Endodermal cell (in vitro differentiated cells): ENCODE measurements around the gene TXNL4B. TPM values are rescaled to one million over a fixed set of nuclear protein-coding genes. Genes with fewer than 3 reads are reported as not detected.

Experiments used
- DNase-seq: peaks from one replicate; pipeline ENCODE4 v3.0.0-alpha.2; 2017
- H3K27ac ChIP-seq: 2 replicates; pipeline ENCODE4 v1.5.1; 2013; ENCODE audit warnings: mild to moderate bottlenecking, low read depth, low read length, moderate library complexity
- H3K27me3 ChIP-seq: 2 replicates; pipeline ENCODE4 v1.6.1; 2013; ENCODE audit warnings: mild to moderate bottlenecking, low read length, moderate library complexity; ENCODE audit not compliant: insufficient read depth, control insufficient read depth, poor library complexity, severe bottlenecking
- H3K36me3 ChIP-seq: 2 replicates; pipeline ENCODE4 v1.7.0; 2013; ENCODE audit warnings: mild to moderate bottlenecking, low read length, moderate library complexity; ENCODE audit not compliant: control insufficient read depth, insufficient read depth
- H3K4me1 ChIP-seq: one replicate; pipeline ENCODE4 v1.7.0; 2013; ENCODE audit warnings: low read length; ENCODE audit not compliant: control insufficient read depth, insufficient read depth
- H3K4me3 ChIP-seq: 2 replicates; pipeline ENCODE4 v1.5.1; 2013; ENCODE audit warnings: mild to moderate bottlenecking, low read length, moderate library complexity
- H3K9ac ChIP-seq: 2 replicates; pipeline ENCODE4 v1.6.1; 2013; ENCODE audit warnings: mild to moderate bottlenecking, low read length, moderate library complexity; ENCODE audit not compliant: poor library complexity, severe bottlenecking; ENCODE audit errors: extremely low read depth
- H3K9me3 ChIP-seq: 2 replicates; pipeline ENCODE4 v1.6.1; 2013; ENCODE audit warnings: mild to moderate bottlenecking, low read length, moderate library complexity; ENCODE audit not compliant: control insufficient read depth
- H3K27ac Mint-ChIP-seq: 2 replicates; pipeline ENCODE4 v1.8.0; 2020; ENCODE audit warnings: mixed read lengths
- H3K27me3 Mint-ChIP-seq: 2 replicates; pipeline ENCODE4 v1.8.0; 2021; ENCODE audit warnings: mild to moderate bottlenecking, mixed read lengths; ENCODE audit not compliant: insufficient read depth
- H3K36me3 Mint-ChIP-seq: 2 replicates; pipeline ENCODE4 v1.8.0; 2020; ENCODE audit warnings: low read depth, mixed read lengths
- H3K4me1 Mint-ChIP-seq: 2 replicates; pipeline ENCODE4 v1.8.0; 2020; ENCODE audit warnings: mixed read lengths
- H3K4me3 Mint-ChIP-seq: 2 replicates; pipeline ENCODE4 v1.8.0; 2020; ENCODE audit warnings: mild to moderate bottlenecking, moderate library complexity, mixed read lengths
- H3K9me3 Mint-ChIP-seq: 2 replicates; pipeline ENCODE4 v1.8.0; 2020; ENCODE audit warnings: mild to moderate bottlenecking, mixed read lengths
- WGBS, 2 experiments: methylation state at CpG; one replicate each; pipeline versions ENCODE4 v1.1.5 to v1.1.7; 2013; ENCODE audit warnings: missing lambda C conversion rate in 2 of 2, mixed read lengths in 1 of 2; ENCODE audit not compliant: insufficient coverage in 1 of 2, insufficient read length in 1 of 2; 5-methylcytosine and 5-hydroxymethylcytosine counted together
- total RNA-seq, 2 donors: library from RNA; stranded (reverse); fragmentation: NEBNext Ultra II Directional in 1 of 2; extraction: Animal tissue kit (Norgen Biotek cat#: 25700) in 1 of 2; gene quantifications; 2 replicates in 1 of 2; 3 replicates in 1 of 2; pipeline ENCODE4 v1.2.1, GENCODE V29; 2021
- TF ChIP-seq, protein P1 (sequence below): fragments of 200-600 bp; sonication (generic); conservative IDR thresholded peaks from 2 replicates; pipeline ENCODE4 v1.5.0; 2021; ENCODE audit warnings: antibody characterized with exemption, mild to moderate bottlenecking

The TXNL4B gene
- total RNA-seq, 2 donors from 2014 or later, result 10.6 to 13.1 TPM

DNA sequence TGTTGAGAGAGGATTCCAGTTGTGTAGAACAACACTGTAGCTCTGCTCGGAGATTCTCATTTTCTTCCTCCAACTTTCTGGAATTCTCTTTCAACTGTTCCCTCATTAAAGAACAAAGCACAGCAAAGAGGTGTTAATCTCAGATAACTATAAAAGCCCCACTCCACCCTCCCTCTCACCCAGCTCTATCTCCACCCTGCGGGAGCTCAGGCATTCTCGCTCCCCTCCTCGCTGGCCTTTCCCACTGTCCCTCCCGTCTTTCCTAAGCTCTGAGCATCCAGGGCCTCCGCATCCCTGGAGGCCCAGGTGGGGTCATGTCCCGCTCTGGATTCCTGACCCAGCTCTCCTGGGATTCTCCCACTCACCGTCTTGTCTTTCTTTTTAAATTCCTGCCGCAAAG lies 35.3 kb upstream of the TXNL4B start:
- TF ChIP-seq, protein P1, sequence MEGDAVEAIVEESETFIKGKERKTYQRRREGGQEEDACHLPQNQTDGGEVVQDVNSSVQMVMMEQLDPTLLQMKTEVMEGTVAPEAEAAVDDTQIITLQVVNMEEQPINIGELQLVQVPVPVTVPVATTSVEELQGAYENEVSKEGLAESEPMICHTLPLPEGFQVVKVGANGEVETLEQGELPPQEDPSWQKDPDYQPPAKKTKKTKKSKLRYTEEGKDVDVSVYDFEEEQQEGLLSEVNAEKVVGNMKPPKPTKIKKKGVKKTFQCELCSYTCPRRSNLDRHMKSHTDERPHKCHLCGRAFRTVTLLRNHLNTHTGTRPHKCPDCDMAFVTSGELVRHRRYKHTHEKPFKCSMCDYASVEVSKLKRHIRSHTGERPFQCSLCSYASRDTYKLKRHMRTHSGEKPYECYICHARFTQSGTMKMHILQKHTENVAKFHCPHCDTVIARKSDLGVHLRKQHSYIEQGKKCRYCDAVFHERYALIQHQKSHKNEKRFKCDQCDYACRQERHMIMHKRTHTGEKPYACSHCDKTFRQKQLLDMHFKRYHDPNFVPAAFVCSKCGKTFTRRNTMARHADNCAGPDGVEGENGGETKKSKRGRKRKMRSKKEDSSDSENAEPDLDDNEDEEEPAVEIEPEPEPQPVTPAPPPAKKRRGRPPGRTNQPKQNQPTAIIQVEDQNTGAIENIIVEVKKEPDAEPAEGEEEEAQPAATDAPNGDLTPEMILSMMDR, result no peak
- Histone ChIP-seq H3K27ac (no peak overlapping the region), H3K4me3 (peak overlapping the region; percentile 12), H3K36me3 (no peaks in the 10 kb centered on the region), H3K27me3 (no peaks in the 10 kb centered on the region), H3K4me1 (peaks cover 32% of the 10 kb centered on the region), H3K9ac (no peak overlapping the region), H3K9me3 (no peaks in the 10 kb centered on the region)
- H3K36me3 Mint-ChIP-seq, result no peaks in the 10 kb centered on the region
- 28 to 33% methylated on average over 8 to 9 of the region's 9 CpGs for WGBS, 2 experiments
- no peak overlapping the region for H3K4me3 Mint-ChIP-seq
- peaks cover 2% of the 10 kb centered on the region for H3K27me3 Mint-ChIP-seq
- peaks cover 57% of the 10 kb centered on the region for H3K4me1 Mint-ChIP-seq
- peak; percentile 92 for DNase-seq
- H3K27ac Mint-ChIP-seq, result peak overlapping the region; percentile 66
- H3K9me3 Mint-ChIP-seq, result no peaks in the 10 kb centered on the region

DNA sequence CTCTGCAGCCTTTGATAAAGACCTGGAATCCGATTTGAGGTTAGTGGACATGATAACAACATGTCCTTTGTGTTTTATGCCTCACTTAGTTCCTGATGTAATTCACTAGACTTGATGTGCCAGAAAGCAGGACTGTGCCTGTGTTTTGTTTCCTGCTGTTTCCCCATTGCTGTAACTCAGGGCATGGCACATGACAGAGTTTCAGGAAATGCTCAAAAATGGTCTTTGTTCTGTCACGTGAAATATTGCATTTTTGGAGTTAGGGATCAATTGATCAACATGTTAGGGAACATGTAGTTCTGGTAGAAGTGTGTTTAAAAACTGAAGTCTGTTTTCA lies 33.0 kb upstream of the TXNL4B start:
- H3K27me3 ChIP-seq, result no peaks in the 10 kb centered on the region
- Mint-ChIP-seq H3K4me3 (no peak overlapping the region), H3K27me3 (no peaks in the 10 kb centered on the region), H3K27ac (no peak overlapping the region), H3K4me1 (peaks cover 55% of the 10 kb centered on the region), H3K36me3 (no peaks in the 10 kb centered on the region), H3K9me3 (no peaks in the 10 kb centered on the region)
- no peak for DNase-seq
- WGBS, 2 experiments, result 82 to 92% methylated on average over 2 of the region's 2 CpGs
- no peak overlapping the region for H3K27ac ChIP-seq
- H3K9me3 ChIP-seq, result no peaks in the 10 kb centered on the region
- no peak overlapping the region for H3K9ac ChIP-seq
- TF ChIP-seq, protein P1, result no peak
- no peaks in the 10 kb centered on the region for H3K36me3 ChIP-seq
- H3K4me1 ChIP-seq, result peaks cover 32% of the 10 kb centered on the region
- H3K4me3 ChIP-seq, result no peak overlapping the region

DNA sequence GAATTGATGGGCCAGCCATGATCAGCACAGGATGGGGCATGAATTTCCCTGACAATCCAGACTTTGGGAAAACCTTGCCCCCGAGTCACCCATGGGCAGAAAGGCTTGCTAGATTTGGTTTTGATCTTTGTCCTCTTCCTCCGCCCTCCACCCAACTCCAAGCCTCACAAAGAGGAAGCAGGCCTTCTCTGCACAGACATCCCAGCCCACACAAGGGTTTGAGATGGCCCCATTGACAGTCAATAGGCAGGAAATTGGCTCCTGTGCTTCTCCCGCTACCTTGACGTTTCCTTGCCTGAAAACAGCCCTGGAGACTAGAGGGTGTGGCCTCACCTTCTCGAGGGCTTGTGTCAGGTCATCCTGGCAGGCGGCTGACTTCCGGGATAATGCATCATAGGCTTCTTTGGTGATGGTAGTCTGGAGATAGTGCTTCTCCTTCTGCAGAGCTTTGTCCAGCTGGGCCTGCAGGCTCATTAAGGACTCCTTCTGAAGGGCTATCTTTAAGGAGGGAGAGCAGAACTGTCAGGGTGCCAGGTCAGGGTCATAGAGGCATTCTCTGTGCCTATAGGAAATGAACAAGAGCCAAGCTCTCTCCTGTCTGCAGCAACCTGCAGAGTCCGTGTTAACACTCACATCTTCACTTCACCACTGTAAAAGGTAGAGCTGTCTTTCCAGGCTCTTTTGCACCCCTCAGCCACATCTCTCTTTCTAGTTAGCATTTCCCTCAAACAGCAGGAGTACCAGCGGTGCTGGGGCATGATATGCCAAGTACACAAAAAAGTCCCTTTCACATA lies 32.4 kb upstream of the TXNL4B start:
- Mint-ChIP-seq H3K9me3 (no peaks in the 10 kb centered on the region), H3K4me3 (no peak overlapping the region), H3K4me1 (peaks cover 49% of the 10 kb centered on the region), H3K27ac (peak overlapping the region; percentile 65), H3K27me3 (no peaks in the 10 kb centered on the region), H3K36me3 (no peaks in the 10 kb centered on the region)
- no peaks in the 10 kb centered on the region for H3K36me3 ChIP-seq
- TF ChIP-seq, protein P1, result no peak
- H3K9ac ChIP-seq, result no peak overlapping the region
- peaks cover 30% of the 10 kb centered on the region for H3K4me1 ChIP-seq
- no peaks in the 10 kb centered on the region for H3K9me3 ChIP-seq
- WGBS, 2 experiments, result 89 to 91% methylated on average over 7 to 9 of the region's 9 CpGs
- H3K27ac ChIP-seq, result no peak overlapping the region
- no peak for DNase-seq
- H3K27me3 ChIP-seq, result no peaks in the 10 kb centered on the region
- no peak overlapping the region for H3K4me3 ChIP-seq
